C4-2B (cell line): ENCODE measurements around the gene WTIP.
"Not testable (repeated sequence)": the region's sequence is repeated elsewhere in the genome, so short reads cannot be mapped to it uniquely, and the experiment has no call there.

ENCODE experiments used
- H3K27ac ChIP-seq: fragments of 450-650 bp; 2 replicates; pipeline ENCODE4 v1.5.1; 2017
- ZFX ChIP-seq: fragments of 450-650 bp; IDR thresholded peaks from 2 replicates; pipeline ENCODE4 v1.6.1; 2017
- TF ChIP-seq, protein P1 (sequence below): fragments of 450-650 bp; conservative IDR thresholded peaks from 2 replicates; pipeline ENCODE4 v1.5.1; 2017; ENCODE audit warnings: mild to moderate bottlenecking

The WTIP gene

GRCh38 chr19:34507414-34508067 is 26.0 kb downstream of the WTIP start:
- no peak overlapping the region for H3K27ac ChIP-seq
- TF ChIP-seq ZFX = no peak
- TF ChIP-seq, protein P1, sequence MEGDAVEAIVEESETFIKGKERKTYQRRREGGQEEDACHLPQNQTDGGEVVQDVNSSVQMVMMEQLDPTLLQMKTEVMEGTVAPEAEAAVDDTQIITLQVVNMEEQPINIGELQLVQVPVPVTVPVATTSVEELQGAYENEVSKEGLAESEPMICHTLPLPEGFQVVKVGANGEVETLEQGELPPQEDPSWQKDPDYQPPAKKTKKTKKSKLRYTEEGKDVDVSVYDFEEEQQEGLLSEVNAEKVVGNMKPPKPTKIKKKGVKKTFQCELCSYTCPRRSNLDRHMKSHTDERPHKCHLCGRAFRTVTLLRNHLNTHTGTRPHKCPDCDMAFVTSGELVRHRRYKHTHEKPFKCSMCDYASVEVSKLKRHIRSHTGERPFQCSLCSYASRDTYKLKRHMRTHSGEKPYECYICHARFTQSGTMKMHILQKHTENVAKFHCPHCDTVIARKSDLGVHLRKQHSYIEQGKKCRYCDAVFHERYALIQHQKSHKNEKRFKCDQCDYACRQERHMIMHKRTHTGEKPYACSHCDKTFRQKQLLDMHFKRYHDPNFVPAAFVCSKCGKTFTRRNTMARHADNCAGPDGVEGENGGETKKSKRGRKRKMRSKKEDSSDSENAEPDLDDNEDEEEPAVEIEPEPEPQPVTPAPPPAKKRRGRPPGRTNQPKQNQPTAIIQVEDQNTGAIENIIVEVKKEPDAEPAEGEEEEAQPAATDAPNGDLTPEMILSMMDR = no peak

GRCh38 chr19:34508540-34508939 is 27.0 kb downstream of the WTIP start:
- no peak for TF ChIP-seq ZFX
- TF ChIP-seq, protein P1 = no peak

GRCh38 chr19:34510904-34511303 is 29.3 kb downstream of the WTIP start:
- H3K27ac ChIP-seq = not testable (repeated sequence)

More at GRCh38 chr19:34508540-34508939, 27.0 kb downstream of the WTIP start:
- no peak overlapping the region for H3K27ac ChIP-seq

DNA sequence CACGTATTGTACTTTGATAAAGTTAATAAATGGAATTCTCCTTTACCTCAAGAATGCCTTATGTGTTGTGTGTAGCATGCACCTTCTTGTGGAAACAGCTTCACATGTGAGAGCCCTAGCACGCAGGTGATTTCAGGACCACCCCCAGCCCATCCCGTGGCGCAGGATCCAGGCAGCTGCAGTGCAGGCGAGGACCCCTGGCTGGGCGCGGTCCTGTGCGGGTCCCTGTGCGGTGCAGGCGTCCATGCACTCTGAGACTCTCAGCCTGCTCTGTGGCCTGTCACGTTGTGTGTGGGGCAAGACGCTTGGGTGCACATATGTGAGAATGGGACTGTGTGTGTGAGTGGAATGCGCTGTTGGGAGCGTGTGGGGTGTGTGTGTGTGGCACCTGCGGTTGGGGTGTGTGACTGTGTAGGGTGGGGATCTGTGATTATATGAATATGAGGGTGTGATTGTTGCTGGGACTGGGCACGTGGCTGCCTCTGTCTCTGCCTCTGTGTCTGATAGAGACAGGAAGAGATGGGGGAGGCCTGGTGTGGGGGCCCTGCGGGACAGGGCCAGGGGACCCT is 30.8 kb downstream of the WTIP start:
- no peak overlapping the region for H3K27ac ChIP-seq
- no peak for TF ChIP-seq ZFX
- TF ChIP-seq, protein P1 = no peak

- no peak overlapping the region for H3K27ac ChIP-seq
- TF ChIP-seq, protein P1 = no peak
- TF ChIP-seq ZFX = no peak
These were observed 32.2 kb downstream of the WTIP start for GRCh38 chr19:34513767-34514166.

- TF ChIP-seq, protein P1 = no peak
- TF ChIP-seq ZFX = no peak
- H3K27ac ChIP-seq = no peak overlapping the region
These were observed 38.0 kb downstream of the WTIP start for GRCh38 chr19:34519602-34520001.

GRCh38 chr19:34523408-34523807 is 41.9 kb downstream of the WTIP start:
- H3K27ac ChIP-seq = no peak overlapping the region
- TF ChIP-seq ZFX = no peak
- TF ChIP-seq, protein P1 = no peak

- no peak overlapping the region for H3K27ac ChIP-seq
- TF ChIP-seq, protein P1 = no peak
- no peak for TF ChIP-seq ZFX
These were observed 43.4 kb downstream of the WTIP start for GRCh38 chr19:34525001-34525400.
